ENCODE data around the gene SLC38A11. TPM values are rescaled to one million over a fixed set of nuclear protein-coding genes. Genes with fewer than 3 reads are reported as not detected.

Gene SLC38A11
- total RNA-seq, 1 experiment from 2014 or later: not detected

GRCh38 chr2:164852086-164852485 lies 103.2 kb downstream of the SLC38A11 start (continued):
- TF ChIP-seq REST (IDR thresholded peaks at IDR 0.05; ENCODE audit: low read depth) (no peak), EZH2 (IDR thresholded peaks at IDR 0.05) (no peak), CTCF (IDR thresholded peaks at IDR 0.05 in 2 of 3, conservative IDR thresholded peaks at IDR 0.05 in 1 of 3; ENCODE audit: borderline replicate concordance in 1 of 3, insufficient read depth in 1 of 3, low read depth in 2 of 3, low read length in 2 of 3) (no peak), POLR2AphosphoS5 (IDR thresholded peaks at IDR 0.05; ENCODE audit: low read depth, low read length) (no peak), TCF7L2 (IDR thresholded peaks at IDR 0.05; ENCODE audit: borderline replicate concordance, extremely low read depth, insufficient read depth, insufficient read length) (no peak), POLR2A (IDR thresholded peaks at IDR 0.05; ENCODE audit: borderline replicate concordance, extremely low read depth, insufficient read depth, insufficient read length) (no peak)

GRCh38 chr2:164850235-164850634 lies 105.1 kb downstream of the SLC38A11 start:
- DNase-seq (ENCODE audit: low read depth, low spot score): no peak
- no peaks in the 10 kb centered on the region for H3K9me2 ChIP-seq (ENCODE audit: insufficient read depth)
- no peak overlapping the region for H3K9ac ChIP-seq (ENCODE audit: low read length)
- H3K4me3 ChIP-seq (replicated peaks in 1 of 2; ENCODE audit: low read depth in 1 of 2, low read length in 2 of 2): no peak overlapping the region
- H4K20me1 ChIP-seq (ENCODE audit: insufficient read depth): no peaks in the 10 kb centered on the region
- RAD21 ChIA-PET (ENCODE audit: low non-redundant PET in 1 of 2, low total read pairs in 2 of 2, uncharacterized antibody in 2 of 2, unreplicated experiment in 2 of 2): no interaction called here
- H3K27me3 ChIP-seq (ENCODE audit: insufficient read depth, low read length): no peaks in the 10 kb centered on the region
- no peaks in the 10 kb centered on the region for H3K9me3 ChIP-seq (ENCODE audit: control insufficient read depth in 1 of 2, insufficient read depth in 1 of 2, low read depth in 1 of 2, low read length in 2 of 2)
- no peak overlapping the region for H3K4me2 ChIP-seq (ENCODE audit: low read length)
- POLR2A ChIA-PET: no interaction called here
- H3K4me1 ChIP-seq (ENCODE audit: control insufficient read depth in 1 of 2, insufficient read depth in 2 of 2, low read length in 2 of 2): no peaks in the 10 kb centered on the region
- H2AFZ ChIP-seq (ENCODE audit: low read depth, low read length, poor library complexity, severe bottlenecking): no peak overlapping the region
- H3K79me2 ChIP-seq (ENCODE audit: insufficient read depth, low read length): no peaks in the 10 kb centered on the region
- CTCF ChIA-PET: no interaction called here
- H3K27ac ChIP-seq (ENCODE audit: low read depth, low read length): no peak overlapping the region
- H3K36me3 ChIP-seq (ENCODE audit: control insufficient read depth in 1 of 2, insufficient read depth in 2 of 2, low read length in 2 of 2): no peaks in the 10 kb centered on the region
- intact Hi-C loops (cut with micrococcal nuclease): no loop called here
- no peak for ATAC-seq
- no TSS peak for BruUV-seq (replicated peaks)
- TF ChIP-seq ELF1 (IDR thresholded peaks at IDR 0.05; ENCODE audit: borderline replicate concordance, low read depth): no peak
- TF ChIP-seq CTCF (IDR thresholded peaks at IDR 0.05 in 2 of 3, conservative IDR thresholded peaks at IDR 0.05 in 1 of 3; ENCODE audit: borderline replicate concordance in 1 of 3, insufficient read depth in 1 of 3, low read depth in 2 of 3, low read length in 2 of 3): no peak
- TF ChIP-seq TCF7L2 (IDR thresholded peaks at IDR 0.05; ENCODE audit: borderline replicate concordance, extremely low read depth, insufficient read depth, insufficient read length): no peak
- no peak for TF ChIP-seq EGR1 (IDR thresholded peaks at IDR 0.05; ENCODE audit: low read depth)
- TF ChIP-seq REST (IDR thresholded peaks at IDR 0.05; ENCODE audit: low read depth): no peak
- TF ChIP-seq ZFX (IDR thresholded peaks at IDR 0.05): no peak

Measured in HCT116 (cell line).